Hematopoietic multipotent progenitor cell treated with erythropoietin and hydrocortisone succinate and interleukin-3 and kit ligand, for 17 days (in vitro differentiated cells): Measurements from ENCODE around the gene TMEM185B.
A peak's percentile ranks its signal among the peaks of the same experiment; 100 is the strongest.
"Not testable (repeated sequence)": the region's sequence is repeated elsewhere in the genome, so short reads cannot be mapped to it uniquely, and the experiment has no call there.

Experiments used
- DNase-seq: peaks from one replicate; pipeline ENCODE4 v3.0.0-alpha.2; 2015; ENCODE audit warnings: low spot score

TMEM185B gene

GRCh38 chr2:120223034-120223912 lies at the start of gene TMEM185B:
TSS of gene TMEM185B (minus strand) at chr2:120223400. CDS start at chr2:120222976, 424 bp downstream.
- DNase-seq, result peak; percentile 53

DNA sequence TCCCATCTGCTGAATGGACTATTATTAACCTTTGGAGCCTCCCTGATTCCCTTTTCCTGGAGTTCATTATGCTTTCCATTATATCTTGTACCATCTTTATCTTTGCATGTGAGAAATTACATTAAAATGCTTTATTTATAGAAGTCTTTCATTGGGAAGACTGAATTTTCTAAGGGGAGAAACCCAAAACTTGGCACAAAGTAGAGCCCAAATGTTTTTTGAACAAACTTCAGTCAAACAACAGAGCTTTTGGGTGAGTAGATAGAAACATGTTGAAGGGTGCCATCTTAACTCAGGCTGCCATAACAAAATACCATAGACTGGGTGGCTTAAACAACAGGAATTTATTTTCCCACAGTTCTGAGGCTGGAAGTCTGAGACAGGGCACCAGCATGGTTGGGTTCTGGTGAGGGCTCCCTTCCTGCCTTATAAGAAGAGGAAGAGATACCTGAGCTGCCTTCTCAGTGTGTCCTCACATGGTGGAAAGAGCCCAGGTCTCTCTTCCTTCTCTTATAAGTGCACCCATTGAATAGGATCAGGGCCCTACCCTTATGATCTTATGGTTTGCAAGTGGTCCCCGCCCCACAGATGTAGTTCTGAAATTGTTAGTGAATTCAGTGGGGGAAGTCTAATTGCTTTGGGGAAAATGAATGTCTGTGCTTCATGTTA lies 48.6 kb upstream of the TMEM185B start:
- no peak for DNase-seq

DNA sequence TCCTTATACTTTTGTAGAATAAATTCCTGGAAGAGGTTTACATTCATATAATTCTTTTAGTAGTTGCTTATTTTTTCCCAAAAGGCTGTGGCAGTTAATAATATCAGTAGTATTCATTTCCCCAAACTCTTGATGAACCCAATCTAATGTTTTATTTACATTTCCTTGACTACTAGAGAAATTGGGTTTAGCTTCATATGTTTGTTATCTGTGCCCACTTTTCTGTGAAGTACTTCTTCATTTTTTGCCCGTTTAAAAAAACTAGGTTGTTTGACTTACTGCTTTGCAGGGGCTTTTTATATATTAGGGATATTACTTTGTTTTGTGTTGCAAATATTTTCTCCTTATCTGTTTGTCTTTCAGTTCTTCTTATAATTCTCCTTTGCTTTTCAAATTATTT lies 46.6 kb upstream of the TMEM185B start:
- no peak for DNase-seq

- no peak for DNase-seq
Observed at GRCh38 chr2:120269076-120269744, 46.0 kb upstream of the TMEM185B start.

- DNase-seq, result no peak
Observed at GRCh38 chr2:120267348-120267747, 44.1 kb upstream of the TMEM185B start.

- DNase-seq, result no peak
Observed at GRCh38 chr2:120265006-120265405, 41.8 kb upstream of the TMEM185B start.

DNA sequence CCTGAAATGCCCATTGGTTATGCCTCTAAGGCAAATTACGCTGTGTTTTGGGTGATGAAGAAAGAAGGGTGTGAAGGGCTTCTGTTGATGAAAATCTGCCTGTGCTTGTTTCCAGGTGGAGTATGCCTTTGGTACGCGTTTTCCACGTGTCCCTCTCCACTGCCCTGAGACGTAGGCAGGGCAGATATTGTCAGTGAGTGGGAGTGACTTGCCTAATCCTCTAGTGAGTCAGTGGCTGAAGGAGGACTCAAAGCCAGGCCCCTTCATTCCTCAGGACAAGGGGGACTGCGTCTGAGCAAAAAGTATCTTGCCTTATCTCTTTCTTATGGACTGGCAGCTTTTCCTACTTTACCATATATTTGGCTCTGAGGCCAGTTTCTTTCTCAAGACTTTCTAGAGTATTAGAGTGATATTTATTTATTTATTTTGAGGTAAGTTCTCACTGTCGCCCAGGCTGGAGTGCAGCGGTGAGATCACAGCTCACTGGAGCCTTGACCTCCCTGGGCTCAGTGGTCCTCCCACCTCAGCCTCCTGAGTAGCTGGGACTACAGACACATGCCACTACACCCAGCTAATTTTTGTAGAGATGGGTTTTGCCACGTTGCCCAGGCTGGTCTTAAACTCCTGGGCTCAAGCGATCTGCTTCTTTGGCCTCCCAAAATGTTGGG lies 39.7 kb upstream of the TMEM185B start:
- no peak for DNase-seq

DNA sequence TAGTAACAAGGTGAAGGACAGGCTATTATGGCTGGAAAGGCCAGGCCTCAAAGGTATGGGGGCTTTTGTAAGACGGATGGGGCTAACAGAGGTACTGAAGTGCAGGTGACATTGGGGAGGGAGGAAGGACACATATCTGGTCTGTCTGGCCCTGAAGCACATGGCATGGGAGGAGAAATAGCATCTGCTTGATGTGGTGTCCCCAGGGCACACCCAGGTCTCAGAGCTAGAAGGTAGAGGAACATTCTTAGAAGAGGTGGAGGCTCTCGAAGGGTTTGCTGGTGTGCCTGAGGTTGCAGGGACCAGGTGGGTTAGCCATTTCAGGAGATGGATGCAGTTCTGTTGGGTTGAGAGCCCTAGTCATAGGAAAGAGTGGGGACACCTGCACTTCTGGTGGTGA lies 39.0 kb upstream of the TMEM185B start:
- DNase-seq, result no peak

DNA sequence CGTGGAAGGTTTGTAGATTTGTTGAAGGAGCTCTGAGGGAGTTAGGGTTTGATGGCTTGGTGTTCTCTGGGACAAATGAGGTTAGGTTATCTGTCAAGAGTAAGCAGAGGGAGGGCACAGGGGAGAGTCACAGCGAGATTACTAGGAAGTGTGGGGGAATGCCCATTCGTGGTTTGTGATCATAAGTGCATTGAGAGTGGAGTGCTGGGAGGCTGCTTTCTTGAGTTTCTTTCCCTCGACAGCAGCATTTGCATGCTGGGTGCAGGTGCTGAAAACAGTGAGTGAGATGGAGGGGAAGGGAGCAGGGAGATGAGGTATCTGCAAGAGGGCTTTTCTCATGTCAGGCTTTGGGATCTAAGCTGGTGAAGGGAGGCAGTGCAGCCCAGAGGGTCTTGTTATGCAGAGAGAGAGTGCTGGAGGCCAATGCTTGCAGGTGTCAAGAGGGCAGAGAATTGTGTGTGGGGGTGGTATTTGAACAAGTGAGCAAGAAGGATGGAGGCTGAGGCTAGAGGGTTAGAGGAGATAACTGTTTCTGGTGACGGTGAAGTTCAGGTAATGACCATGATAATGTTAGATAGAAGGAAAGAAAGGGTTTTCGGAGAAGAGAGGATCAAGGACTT lies 38.3 kb upstream of the TMEM185B start:
- no peak for DNase-seq

- DNase-seq, result no peak
Observed at GRCh38 chr2:120260736-120261135, 37.5 kb upstream of the TMEM185B start.

- not testable (repeated sequence) for DNase-seq
Observed at GRCh38 chr2:120259939-120260338, 36.7 kb upstream of the TMEM185B start.

DNA sequence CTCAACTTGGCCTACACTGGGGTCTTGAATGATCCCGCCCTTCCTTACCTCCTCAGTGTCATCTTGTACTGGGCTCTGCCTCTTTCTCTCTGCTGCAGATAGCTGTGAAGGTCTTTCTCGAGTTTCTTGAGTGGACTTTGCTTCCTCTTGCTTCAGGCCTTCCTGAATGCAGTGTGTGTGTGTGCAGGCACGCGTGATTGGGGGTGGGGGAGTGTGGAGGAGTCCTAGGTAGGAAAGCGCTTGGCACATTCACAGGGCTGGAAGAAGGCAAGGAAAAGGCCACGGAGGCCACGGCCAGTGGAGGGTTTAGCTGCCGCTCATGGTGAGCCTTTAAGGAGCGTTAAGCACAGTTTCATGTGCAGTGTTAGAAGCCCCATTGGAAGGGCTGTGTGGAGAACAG lies 35.0 kb upstream of the TMEM185B start:
- DNase-seq, result no peak

DNA sequence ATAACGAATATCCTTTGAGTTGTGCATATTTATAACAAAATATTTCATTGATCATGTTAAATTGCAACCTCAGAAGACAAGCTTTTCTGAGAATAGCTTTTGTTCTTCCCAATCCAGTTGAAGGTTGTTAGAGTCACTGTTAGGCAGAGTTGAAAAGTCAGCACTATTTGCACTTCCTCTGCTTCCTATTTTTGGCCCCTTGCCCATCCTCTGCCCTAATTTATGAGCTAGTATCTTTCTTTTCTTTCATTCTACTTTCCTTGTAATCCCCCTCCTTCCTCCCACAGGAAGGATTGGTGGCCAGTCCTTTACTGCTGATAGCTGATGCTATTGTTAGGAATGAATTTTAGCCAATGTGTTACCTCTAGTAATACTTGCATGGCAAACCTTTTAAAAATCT lies 34.3 kb upstream of the TMEM185B start:
- DNase-seq, result no peak

DNA sequence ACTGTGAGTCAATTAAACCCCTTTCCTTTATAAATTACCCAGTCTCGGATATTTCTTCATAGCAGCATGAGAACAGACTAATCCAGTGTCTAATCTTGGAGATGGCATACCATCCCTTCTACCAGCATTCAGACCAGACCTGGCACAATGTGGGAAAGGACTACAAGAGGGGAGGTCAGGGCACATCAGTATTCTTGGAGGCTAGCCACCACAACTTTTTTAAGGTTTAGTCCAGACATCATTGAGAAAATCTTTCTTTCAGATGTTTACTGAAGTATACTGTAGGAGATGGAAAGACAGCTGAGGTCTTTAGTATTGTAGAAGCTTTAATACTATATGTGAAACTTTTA lies 33.4 kb upstream of the TMEM185B start:
- DNase-seq, result no peak

GRCh38 chr2:120255986-120256650 lies 32.9 kb upstream of the TMEM185B start:
- DNase-seq, result no peak

GRCh38 chr2:120255071-120255470 lies 31.9 kb upstream of the TMEM185B start:
- no peak for DNase-seq

DNA sequence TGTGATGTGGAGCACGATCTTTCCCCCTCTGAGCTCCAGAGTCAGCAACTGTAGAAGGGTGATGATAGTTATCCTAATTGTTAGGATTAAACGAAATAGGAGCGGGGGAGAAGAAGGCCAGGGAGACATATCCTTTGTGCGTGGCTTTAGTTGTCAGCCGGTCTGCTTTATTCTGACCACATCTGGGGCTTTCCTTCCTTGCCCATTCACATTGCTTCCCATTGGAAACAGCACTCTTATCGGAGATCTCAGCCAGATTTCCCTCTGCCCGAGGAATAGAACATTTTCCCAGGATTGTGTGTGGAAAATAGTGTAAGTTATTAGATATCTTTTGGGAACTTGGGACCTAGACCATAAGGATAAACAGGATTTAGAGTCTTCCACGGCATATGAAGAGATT lies 31.0 kb upstream of the TMEM185B start:
- DNase-seq, result no peak

GRCh38 chr2:120253021-120253882 lies 30.1 kb upstream of the TMEM185B start:
- no peak for DNase-seq

DNA sequence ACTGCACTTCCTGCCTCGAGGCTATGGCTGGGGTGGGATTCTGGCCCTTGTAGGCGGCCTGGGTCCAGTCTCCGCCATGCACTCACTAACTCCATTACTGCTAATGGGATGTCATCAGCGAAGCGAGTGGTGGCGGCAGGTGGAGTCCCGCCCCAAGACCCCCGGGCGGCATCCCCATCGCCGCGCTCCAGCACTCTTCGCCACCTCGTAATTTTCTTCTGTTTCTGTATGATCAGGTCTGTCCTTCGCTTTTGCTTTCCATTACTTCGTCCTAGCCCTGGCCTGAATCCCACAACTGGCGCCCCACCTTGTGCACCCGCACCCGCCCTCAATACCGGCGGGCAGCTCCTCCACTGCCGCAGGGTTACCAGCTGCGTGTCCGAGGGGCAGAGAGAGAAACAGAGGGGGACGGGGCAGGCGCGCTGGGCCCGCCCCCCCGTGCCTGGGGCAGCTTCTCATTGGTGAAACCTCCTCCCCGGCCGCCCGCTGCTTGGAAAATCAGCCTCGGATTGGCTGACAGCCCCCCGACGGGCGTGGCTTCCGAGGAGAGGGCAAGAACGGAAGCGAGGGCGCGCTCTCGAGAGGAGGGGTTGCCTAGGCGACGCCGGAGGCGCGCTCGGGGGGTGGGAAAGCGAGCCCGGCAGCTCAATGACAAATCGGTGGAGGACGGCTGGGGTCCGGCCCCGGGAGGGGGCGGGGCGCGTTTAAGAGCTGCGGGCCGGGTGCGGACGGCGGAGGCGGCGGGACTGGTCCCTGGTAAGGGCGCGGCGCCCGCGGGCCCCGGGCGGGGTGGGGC lies 29.2 kb upstream of the TMEM185B start, which contains the start of gene RALB:
RALB (plus strand) TSS at position 628 of the 796 bp plus-strand sequence. CDS start 25,813 bp downstream, outside the sequence.
- DNase-seq, result peak; percentile 87

DNA sequence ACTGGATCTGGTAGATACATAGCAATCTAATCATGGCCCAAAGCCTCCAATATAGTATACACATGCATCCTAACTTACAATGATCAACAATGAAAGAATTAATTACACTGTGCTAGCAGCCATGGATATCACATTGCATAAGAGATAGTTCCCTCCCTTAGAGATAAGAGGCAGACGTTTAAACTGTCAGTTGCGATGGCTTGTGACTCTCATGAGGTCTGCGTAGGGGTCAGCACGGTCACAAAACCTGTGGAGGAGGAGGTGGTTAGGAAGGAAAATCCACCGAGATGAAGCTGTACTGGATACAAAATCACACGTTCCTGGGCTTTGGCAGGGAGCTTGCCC lies 28.7 kb upstream of the TMEM185B start:
- DNase-seq, result no peak
